Mammary epithelial cell (primary cell): Measurements from ENCODE around the gene KLHL13.

ENCODE experiments used
- EZH2 ChIP-seq: IDR thresholded peaks from 2 replicates; pipeline ENCODE4 v1.6.1; 2012; ENCODE audit warnings: low read length, inconsistent platforms, borderline replicate concordance
- TF ChIP-seq, protein P1 (sequence below), 2 donors: IDR thresholded peaks in 1 of 2; conservative IDR thresholded peaks in 1 of 2; 2 replicates each; pipeline ENCODE4 v1.5.1; 2011 to 2012; ENCODE audit warnings: inconsistent platforms in 2 of 2, low read length in 2 of 2, mild to moderate bottlenecking in 2 of 2, control low read depth in 1 of 2, low read depth in 1 of 2; ENCODE audit not compliant: insufficient read depth in 1 of 2; ENCODE audit errors: extremely low read depth in 1 of 2

DNA sequence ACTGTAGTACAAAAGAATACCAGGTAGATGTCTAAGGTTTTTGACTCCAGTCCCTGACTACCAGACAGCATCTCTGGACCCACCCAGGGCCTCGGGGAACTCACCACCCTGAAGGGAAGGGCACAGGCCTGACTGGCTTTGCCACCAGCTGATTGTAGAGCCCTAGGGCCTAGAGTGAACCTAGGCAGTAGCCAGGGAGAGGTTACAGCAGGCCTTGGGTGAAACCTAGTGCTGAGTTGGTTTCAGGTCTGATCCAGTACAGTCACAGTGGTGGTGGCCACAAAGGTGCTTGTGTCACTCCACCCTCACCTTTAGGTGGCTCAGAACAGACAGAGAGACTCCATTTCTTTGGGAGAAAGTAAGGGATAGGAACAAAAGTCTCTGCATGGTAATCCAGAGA, 244.8 kb downstream of the KLHL13 start:
- TF ChIP-seq, protein P1, sequence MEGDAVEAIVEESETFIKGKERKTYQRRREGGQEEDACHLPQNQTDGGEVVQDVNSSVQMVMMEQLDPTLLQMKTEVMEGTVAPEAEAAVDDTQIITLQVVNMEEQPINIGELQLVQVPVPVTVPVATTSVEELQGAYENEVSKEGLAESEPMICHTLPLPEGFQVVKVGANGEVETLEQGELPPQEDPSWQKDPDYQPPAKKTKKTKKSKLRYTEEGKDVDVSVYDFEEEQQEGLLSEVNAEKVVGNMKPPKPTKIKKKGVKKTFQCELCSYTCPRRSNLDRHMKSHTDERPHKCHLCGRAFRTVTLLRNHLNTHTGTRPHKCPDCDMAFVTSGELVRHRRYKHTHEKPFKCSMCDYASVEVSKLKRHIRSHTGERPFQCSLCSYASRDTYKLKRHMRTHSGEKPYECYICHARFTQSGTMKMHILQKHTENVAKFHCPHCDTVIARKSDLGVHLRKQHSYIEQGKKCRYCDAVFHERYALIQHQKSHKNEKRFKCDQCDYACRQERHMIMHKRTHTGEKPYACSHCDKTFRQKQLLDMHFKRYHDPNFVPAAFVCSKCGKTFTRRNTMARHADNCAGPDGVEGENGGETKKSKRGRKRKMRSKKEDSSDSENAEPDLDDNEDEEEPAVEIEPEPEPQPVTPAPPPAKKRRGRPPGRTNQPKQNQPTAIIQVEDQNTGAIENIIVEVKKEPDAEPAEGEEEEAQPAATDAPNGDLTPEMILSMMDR (conservative IDR thresholded peaks at IDR 0.05 in 1 of 2, IDR thresholded peaks at IDR 0.05 in 1 of 2; ENCODE audit: extremely low read depth in 1 of 2, insufficient read depth in 1 of 2, low read depth in 1 of 2, low read length in 2 of 2): no peak
- TF ChIP-seq EZH2: no peak
